Measurements from ENCODE around the gene MLN. TPM values are rescaled to one million over a fixed set of nuclear protein-coding genes. Genes with fewer than 3 reads are reported as not detected.

MLN gene
- total and polyA plus RNA-seq, 2 of the 4 experiments (the other 2 are of a cell fraction), result not detected

DNA sequence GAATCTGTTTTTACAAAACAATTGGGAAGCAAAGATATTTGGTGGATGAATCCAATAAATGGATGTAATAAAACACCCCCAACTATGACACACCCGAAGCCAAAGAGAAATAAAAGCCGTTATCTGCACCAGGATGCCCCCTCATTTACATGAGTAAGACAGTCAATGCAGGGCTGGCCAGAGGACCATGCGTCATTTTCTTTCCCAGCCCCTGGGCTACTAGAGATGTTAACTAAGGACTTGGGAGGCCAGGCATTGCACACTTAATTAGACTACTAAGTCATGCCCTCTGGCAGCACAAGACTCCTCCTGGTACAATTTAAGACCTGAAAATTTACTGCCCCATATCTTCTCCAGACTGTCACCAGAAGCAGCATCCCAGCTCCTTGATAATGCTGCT, 18.0 kb downstream of the MLN start:
- Histone ChIP-seq H3K4ac (ENCODE audit: low read depth, low read length) (no peak overlapping the region), H3K4me3 (ENCODE audit: insufficient read depth, low read depth, low read length) (no peak overlapping the region), H3K79me1 (ENCODE audit: low read depth in 1 of 2, low read length in 2 of 2) (peaks cover 53 to 80% of the 10 kb centered on the region in 2 experiments), H3K23ac (ENCODE audit: low read depth, low read length) (no peak overlapping the region), H4K20me1 (ENCODE audit: insufficient read depth, low read length) (peaks cover 30% of the 10 kb centered on the region), H3K9me3 (ENCODE audit: control insufficient read depth, insufficient read depth, low read length) (no peaks in the 10 kb centered on the region), H3K27me3 (ENCODE audit: control insufficient read depth, insufficient read depth, low read length) (no peaks in the 10 kb centered on the region), H3K56ac (ENCODE audit: extremely low read depth, insufficient read depth, low read length) (no peak overlapping the region), H3K4me1 (ENCODE audit: control insufficient read depth, insufficient read depth, low read length) (peaks cover 27% of the 10 kb centered on the region), H3K36me3 (ENCODE audit: control insufficient read depth, insufficient read depth, low read length) (peaks cover 36% of the 10 kb centered on the region), H2AFZ (replicated peaks; ENCODE audit: low read length, poor library complexity) (no peak overlapping the region), H2BK20ac (ENCODE audit: low read depth, low read length) (no peak overlapping the region), H3K9ac (ENCODE audit: low read depth, low read length) (no peak overlapping the region), H2AK5ac (ENCODE audit: low read depth, low read length) (no peak overlapping the region), H3K4me2 (ENCODE audit: low read depth, low read length) (no peak overlapping the region), H2BK120ac (ENCODE audit: low read depth, low read length) (no peak overlapping the region), H2BK15ac (ENCODE audit: low read depth, low read length) (no peak overlapping the region), H2AK9ac (replicated peaks; ENCODE audit: low read depth, low read length, poor library complexity) (no peak overlapping the region), H4K91ac (ENCODE audit: insufficient read depth, low read depth, low read length) (no peak overlapping the region), H3K14ac (replicated peaks; ENCODE audit: low read depth, low read length) (no peak overlapping the region), H3K9me1 (ENCODE audit: insufficient read depth, low read length) (peaks cover 28% of the 10 kb centered on the region), H4K8ac (ENCODE audit: low read depth in 2 of 2, low read length in 2 of 2) (no peak overlapping the region), H2BK5ac (ENCODE audit: low read depth, low read length, poor library complexity, severe bottlenecking) (no peak overlapping the region), H3K18ac (ENCODE audit: low read depth, low read length) (no peak overlapping the region), H4K5ac (ENCODE audit: low read depth, low read length) (no peak overlapping the region), H3K27ac (ENCODE audit: insufficient read depth, low read length) (no peak overlapping the region)
- intact Hi-C loops (cut with micrococcal nuclease) (loop anchor here (5.0 kb wide), 1 partner anchor 242 kb away; no protein-coding TSS in a partner anchor), dilution Hi-C loops (cut with HindIII; ENCODE audit: low sequenced_read_pairs, unreplicated experiment) (no loop called here), in situ Hi-C loops (cut with MboI; ENCODE audit: low sequenced_read_pairs) (no loop called here)
- no TSS peak for BruUV-seq (replicated peaks)
- DNase-seq, result peak; percentile 50
- ATAC-seq (ENCODE audit: low read depth), result no peak
- WGBS, 2 experiments (ENCODE audit: extremely low coverage in 2 of 2, insufficient read length in 1 of 2), result no CpG with 5 or more reads among the region's 3 CpGs
- TF ChIP-seq RFX5 (IDR thresholded peaks at IDR 0.05; ENCODE audit: low read depth, low read length), result no peak
- TF ChIP-seq CEBPB (IDR thresholded peaks at IDR 0.05; ENCODE audit: low read depth, low read length), result no peak
- no peak for TF ChIP-seq SMC3 (IDR thresholded peaks at IDR 0.05; ENCODE audit: low read depth, low read length)
- peak; percentile 23; the same call in 1 of the 2 replicates for TF ChIP-seq FOS (IDR thresholded peaks at IDR 0.05; ENCODE audit: low read depth, low read length)
- ChIA-PET POLR2A (ENCODE audit: unreplicated experiment) (no interaction called here), CTCF (no interaction called here)
